Fibroblast of villous mesenchyme (primary cell): Measurements from ENCODE around the gene PLAAT2. TPM values are rescaled to one million over a fixed set of nuclear protein-coding genes. Genes with fewer than 3 reads are reported as not detected.

Source experiments
- DNase-seq: peaks from one replicate; pipeline ENCODE4 v3.0.0-alpha.2; 2010; ENCODE audit warnings: low read depth
- H3K4me3 ChIP-seq: 2 replicates; pipeline ENCODE4 v1.5.1; 2011; ENCODE audit warnings: low read depth, mild to moderate bottlenecking, low read length
- CTCF ChIP-seq: IDR thresholded peaks from 2 replicates; pipeline ENCODE4 v1.5.1; 2012; ENCODE audit warnings: low read depth, mild to moderate bottlenecking, low read length; ENCODE audit not compliant: insufficient read depth
- total RNA-seq: library from RNA; depleted of rRNA; stranded (reverse); fragments of >200 nt; gene quantifications from 2 replicates; pipeline ENCODE4 v1.2.3, GENCODE V29; 2012

Gene PLAAT2
- total RNA-seq, 1 donor, result not detected

DNA sequence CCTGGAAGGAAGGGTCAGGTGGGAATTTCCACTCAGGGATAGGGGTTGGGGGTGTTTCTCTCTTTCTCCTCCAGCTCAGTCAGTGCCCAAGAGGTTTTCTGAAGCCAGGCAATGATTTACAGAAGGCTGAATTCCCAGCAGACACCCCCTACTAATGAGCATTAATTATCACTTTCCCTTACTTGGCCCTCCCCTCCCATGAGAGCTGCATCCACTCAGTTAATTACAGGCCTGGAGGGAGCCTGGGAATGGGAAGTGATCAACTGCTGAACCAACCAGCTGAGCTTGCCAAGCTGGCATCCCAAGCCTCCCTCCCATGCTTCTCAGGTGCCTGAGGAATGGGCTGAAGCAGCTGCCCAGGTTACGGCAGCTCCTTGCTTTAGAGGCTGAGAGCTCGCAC lies 56.3 kb downstream of the PLAAT2 start:
- DNase-seq, result no peak
- no peak overlapping the region for H3K4me3 ChIP-seq
- no peak for TF ChIP-seq CTCF

GRCh38 chr11:63505857-63506528 lies 57.2 kb downstream of the PLAAT2 start, which contains the start of gene LGALS12:
Gene LGALS12 (plus strand): TSS chr11:63506084. CDS start chr11:63506459, 375 bp downstream.
- DNase-seq, result peak; percentile 81
- no peak for TF ChIP-seq CTCF
- H3K4me3 ChIP-seq, result no peak within 1 kb of the TSS

DNA sequence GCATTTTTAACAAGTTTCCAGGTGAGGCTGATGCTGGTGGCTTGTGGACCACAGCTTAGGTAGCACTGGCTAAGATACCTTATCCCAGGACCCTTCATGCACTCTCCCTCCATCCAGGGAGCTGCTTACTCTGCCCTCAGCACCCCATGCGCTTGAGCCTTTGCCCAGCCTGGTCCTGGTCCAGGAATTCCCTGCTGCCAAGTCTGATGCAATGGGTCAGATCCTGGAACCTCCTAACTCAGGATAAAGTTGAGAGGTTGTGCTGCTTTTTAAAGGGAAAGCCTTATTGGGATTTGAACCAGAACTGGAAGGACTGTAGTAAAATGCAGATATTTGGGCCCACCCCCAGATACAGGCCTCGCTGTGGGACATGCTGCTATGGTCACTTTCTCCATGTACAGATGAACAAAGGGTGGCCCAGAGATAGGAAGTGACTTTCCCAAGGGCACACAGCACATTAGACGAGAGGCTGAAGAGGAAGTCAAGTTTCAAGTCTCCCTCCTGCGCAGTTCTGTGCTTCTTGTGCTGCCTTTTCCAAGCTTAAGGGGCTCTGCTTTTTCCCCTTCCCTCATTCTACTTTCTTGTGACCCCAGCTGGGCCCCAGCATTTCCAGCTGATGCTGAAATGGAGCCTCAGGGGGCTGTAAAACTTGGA lies 58.1 kb downstream of the PLAAT2 start:
- no peak for DNase-seq
- TF ChIP-seq CTCF, result no peak
- H3K4me3 ChIP-seq, result no peak overlapping the region

GRCh38 chr11:63504054-63504453 lies 59.1 kb downstream of the PLAAT2 start:
- DNase-seq, result no peak
- no peak overlapping the region for H3K4me3 ChIP-seq
- TF ChIP-seq CTCF, result no peak

GRCh38 chr11:63503492-63503891 lies 59.7 kb downstream of the PLAAT2 start:
- no peak overlapping the region for H3K4me3 ChIP-seq
- DNase-seq, result no peak
- no peak for TF ChIP-seq CTCF

Other genes starting within 250 kb of the PLAAT2 start
- gene SLC22A9, start 193.6 kb downstream of the PLAAT2 start, total RNA-seq, result not detected in 2 replicates
- gene PLAAT5, start 72.2 kb downstream of the PLAAT2 start, total RNA-seq, result not detected in 2 replicates
- gene LGALS12, start 57.3 kb downstream of the PLAAT2 start, total RNA-seq, result not detected in 2 replicates
- 5.8 and 8.2 TPM in 2 replicates for gene PLAAT4, start 26.6 kb downstream of the PLAAT2 start, total RNA-seq
- 4.2 and 6.0 TPM in 2 replicates for gene PLAAT3, start 51.1 kb upstream of the PLAAT2 start, total RNA-seq
- 123 and 152 TPM in 2 replicates for gene ATL3, start 108.0 kb upstream of the PLAAT2 start, total RNA-seq
- gene RTN3, start 118.1 kb upstream of the PLAAT2 start, total RNA-seq, result 61.5 and 70.0 TPM in 2 replicates
- 12.2 and 16.0 TPM in 2 replicates for gene ZFTA, start 205.4 kb upstream of the PLAAT2 start, total RNA-seq